Mammary epithelial cell (primary cell): ENCODE data around the gene CPNE2.

ENCODE experiments used
- CTCF ChIP-seq, 2 donors: IDR thresholded peaks in 1 of 2; conservative IDR thresholded peaks in 1 of 2; 2 replicates each; pipeline ENCODE4 v1.5.1; 2011 to 2012; ENCODE audit warnings: inconsistent platforms in 2 of 2, low read length in 2 of 2, mild to moderate bottlenecking in 2 of 2, control low read depth in 1 of 2, low read depth in 1 of 2; ENCODE audit not compliant: insufficient read depth in 1 of 2; ENCODE audit errors: extremely low read depth in 1 of 2
- EZH2 ChIP-seq: IDR thresholded peaks from 2 replicates; pipeline ENCODE4 v1.6.1; 2012; ENCODE audit warnings: low read length, inconsistent platforms, borderline replicate concordance

- TF ChIP-seq CTCF (conservative IDR thresholded peaks at IDR 0.05 in 1 of 2, IDR thresholded peaks at IDR 0.05 in 1 of 2; ENCODE audit: extremely low read depth in 1 of 2, insufficient read depth in 1 of 2, low read depth in 1 of 2, low read length in 2 of 2): no peak
- no peak for TF ChIP-seq EZH2
These were observed at the start of gene CPNE2 for GRCh38 chr16:57091975-57092785.
